T-helper 1 cell (primary cell): ENCODE measurements around the gene CPE.

Experiments
- DNase-seq, 5 donors: peaks; one replicate each; pipeline ENCODE4 v3.0.0-alpha.2; 2012 to 2020

The CPE gene

GRCh38 chr4:165515201-165515600 lies 136.4 kb downstream of the CPE start:
- no peak for DNase-seq

DNA sequence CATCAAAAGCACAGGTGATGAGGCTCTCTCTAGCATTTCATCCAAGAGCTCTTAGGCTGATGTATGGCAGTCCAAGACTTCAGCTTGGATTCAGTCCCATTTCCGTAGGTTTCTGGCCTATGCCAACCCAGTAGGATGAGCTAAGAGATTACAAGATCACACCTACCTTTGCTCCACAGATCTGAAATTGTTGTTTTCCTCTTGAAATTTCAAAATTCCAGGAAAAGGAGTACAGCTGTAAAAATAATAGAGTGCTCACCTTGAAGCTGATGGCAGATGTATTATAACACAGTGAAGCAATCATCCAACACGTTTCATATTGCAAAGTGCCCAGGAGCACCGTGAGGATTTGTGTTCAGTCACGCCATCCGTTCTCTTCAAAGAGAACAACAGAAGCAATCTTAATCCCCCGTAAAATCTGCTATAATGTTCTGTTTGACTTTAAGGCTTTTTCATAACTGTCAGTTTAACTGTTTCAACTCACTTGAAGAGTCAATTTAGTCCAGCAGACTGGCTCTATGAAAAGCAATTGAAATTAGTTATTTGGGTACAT lies 137.5 kb downstream of the CPE start:
- no peak for DNase-seq

GRCh38 chr4:165517216-165517615 lies 138.4 kb downstream of the CPE start:
- no peak for DNase-seq

DNA sequence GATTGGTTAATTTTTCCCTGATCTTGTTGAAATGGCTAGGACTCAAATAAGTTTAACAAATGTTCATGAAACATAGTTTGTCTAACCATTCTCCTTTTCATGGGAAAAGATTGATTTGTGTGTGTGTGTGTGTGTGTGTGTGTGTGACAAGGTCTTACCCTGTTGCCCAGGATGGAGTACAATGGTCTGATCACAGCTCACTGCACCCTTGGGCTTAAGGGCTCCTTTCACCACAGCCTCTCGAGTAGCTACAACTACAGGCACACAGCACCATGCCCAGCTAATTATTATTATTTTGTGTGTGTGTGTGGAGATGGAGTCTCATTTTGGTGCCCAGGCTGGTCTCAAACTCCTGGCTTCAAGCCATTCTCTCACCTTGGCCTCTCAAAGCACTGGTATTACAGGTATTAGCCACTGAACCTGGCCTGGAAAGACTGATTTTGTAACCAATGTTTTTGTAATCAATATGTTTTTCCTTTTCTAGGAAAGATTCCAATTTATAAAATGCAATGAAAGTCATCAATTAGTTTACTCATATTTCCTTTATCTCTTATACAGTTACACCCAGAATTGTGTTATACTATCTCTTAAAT lies 139.3 kb downstream of the CPE start:
- no peak for DNase-seq

DNA sequence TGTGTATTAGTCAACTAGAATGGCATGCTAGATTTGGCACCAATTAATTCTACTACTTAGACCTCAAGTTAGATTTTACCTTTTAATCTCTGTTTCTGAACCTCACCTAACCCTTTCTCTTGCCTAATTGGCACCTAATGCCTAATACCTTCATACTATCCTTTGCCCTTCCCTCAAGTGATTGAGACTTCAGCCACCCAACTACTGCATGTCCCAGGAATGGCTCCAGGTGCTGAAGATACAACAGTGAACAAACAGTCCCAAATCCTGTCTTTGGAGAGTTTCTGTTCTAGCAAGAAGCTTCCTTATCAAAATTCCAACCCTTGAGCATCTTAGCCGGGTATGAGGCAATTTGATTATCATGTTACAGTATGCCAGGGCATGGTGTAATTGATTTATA lies 139.9 kb downstream of the CPE start:
- no peak for DNase-seq

DNA sequence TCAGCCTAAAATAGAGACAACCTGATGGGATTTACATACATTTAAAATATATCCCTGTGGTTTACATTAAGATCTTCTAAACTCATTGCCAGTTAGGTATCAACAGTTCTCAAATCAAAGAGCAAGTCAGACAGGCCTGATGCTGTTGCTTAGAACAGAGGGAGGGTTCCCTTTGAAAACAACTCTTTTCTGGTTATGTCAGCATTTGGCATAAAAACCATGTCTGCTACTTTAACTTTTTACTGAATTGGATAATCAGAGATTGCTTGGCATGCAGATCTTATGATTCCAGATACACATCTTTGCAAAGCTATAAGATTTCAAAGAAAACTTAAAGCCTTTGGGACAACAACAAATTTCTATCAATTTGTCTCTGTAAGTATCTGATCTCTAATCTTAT lies 140.8 kb downstream of the CPE start:
- DNase-seq: no peak

DNA sequence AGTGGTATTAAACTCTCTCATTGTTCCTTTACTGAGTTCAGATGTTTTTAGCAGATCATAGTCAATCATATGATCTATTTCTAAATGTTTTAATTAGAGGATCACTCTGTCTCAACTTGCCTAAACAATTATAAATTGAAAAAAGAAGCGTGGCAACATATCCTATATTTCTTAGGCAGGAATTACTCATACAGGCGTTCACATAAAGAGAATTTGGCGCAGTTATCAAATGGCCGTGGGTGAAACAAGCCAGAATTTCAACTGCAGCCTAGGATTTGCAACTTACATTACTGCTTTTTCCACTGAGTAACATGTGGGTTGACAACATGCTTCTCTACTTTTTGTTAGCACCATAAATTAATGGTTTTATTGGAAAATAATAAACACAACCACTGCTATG lies 141.3 kb downstream of the CPE start:
- DNase-seq: no peak

DNA sequence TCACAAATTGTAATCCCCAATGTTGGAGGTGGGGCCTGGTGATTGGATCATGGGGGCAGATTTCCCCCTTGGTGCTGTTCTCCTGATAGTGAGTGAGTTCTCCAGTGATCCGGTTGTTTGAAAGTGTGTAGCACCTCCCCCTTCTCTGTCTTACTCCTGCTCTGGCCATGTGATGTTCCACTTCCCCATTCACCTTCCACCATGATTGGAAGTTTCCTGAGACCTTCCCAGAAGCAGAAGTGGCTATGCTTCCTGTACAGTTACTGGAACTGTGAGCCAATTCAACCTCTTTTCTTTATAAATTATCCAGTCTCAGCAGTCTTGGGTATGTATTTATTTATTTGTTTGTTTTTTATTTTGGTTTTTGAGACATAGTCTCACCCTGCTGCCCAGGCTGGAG lies 143.2 kb downstream of the CPE start:
- DNase-seq: no peak

- no peak for DNase-seq
Measured at GRCh38 chr4:165524532-165525190, 145.9 kb downstream of the CPE start.

GRCh38 chr4:165532976-165533375 lies 154.2 kb downstream of the CPE start:
- no peak for DNase-seq

- peak in 1 of 5 donors; percentile 16 for DNase-seq
Measured at GRCh38 chr4:165537028-165537648, 158.3 kb downstream of the CPE start.

- DNase-seq: no peak
Measured at GRCh38 chr4:165539801-165540200, 161.0 kb downstream of the CPE start.

GRCh38 chr4:165540206-165540830 lies 161.5 kb downstream of the CPE start:
- DNase-seq: no peak

- peak in 1 of 5 donors; percentile 15 for DNase-seq
Measured at GRCh38 chr4:165541851-165542459, 163.1 kb downstream of the CPE start.

DNA sequence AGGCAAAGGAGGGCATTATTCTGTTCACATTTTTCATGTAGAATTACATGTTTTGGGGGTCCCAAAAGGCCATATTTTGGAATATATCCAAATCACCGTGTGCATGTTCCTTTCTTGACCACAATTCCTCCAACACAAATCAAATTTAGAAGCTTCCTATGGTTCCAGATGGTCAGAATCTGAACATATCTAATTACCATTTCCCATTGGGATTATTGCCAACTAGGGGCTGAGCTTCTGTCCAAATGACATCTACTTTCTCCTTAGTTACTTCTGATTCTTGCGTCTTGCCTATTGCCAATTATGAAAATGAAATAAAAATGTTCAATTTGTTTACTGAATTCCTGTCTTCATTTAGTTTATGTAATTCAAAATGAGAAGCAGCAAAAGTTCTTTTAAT lies 163.7 kb downstream of the CPE start:
- no peak for DNase-seq
